Neural cell (in vitro differentiated cells): ENCODE results near the gene PDE2A. TPM values are rescaled to one million over a fixed set of nuclear protein-coding genes. Genes with fewer than 3 reads are reported as not detected.

Experiments used
- H2AFZ ChIP-seq: fragments of 200-600, 300-800 bp; sonication (generic), shearing (Covaris generic); 2 replicates; pipeline ENCODE4 v1.6.0; 2014; ENCODE audit warnings: low read depth, mild to moderate bottlenecking, antibody characterized with exemption, low read length, moderate library complexity
- H3F3A ChIP-seq: fragments of 200-600 bp; shearing (Covaris generic); 2 replicates; pipeline ENCODE4 v1.6.1; 2016; ENCODE audit warnings: mild to moderate bottlenecking, moderate library complexity, mixed read lengths, antibody characterized with exemption, low read length; ENCODE audit not compliant: insufficient read depth, poor library complexity, severe bottlenecking
- H3K27ac ChIP-seq: fragments of 200-600, 300-800 bp; sonication (generic), shearing (Covaris generic); 2 replicates; pipeline ENCODE4 v1.5.1; 2014; ENCODE audit warnings: mild to moderate bottlenecking, low read length, moderate library complexity
- H3K27me3 ChIP-seq: fragments of 300-800, 200-600 bp; sonication (generic), shearing (Covaris generic); 2 replicates; pipeline ENCODE4 v1.6.0; 2014; ENCODE audit warnings: mild to moderate bottlenecking, low read depth, low read length, moderate library complexity; ENCODE audit not compliant: insufficient read depth
- H3K36me3 ChIP-seq: fragments of 300-800, 200-600 bp; sonication (generic), shearing (Covaris generic); 2 replicates; pipeline ENCODE4 v1.5.1; 2014; ENCODE audit warnings: mild to moderate bottlenecking, antibody characterized with exemption, low read length, moderate library complexity; ENCODE audit not compliant: insufficient read depth
- H3K4me2 ChIP-seq: fragments of 300-800, 200-600 bp; sonication (generic), shearing (Covaris generic); 2 replicates; pipeline ENCODE4 v1.6.0; 2014; ENCODE audit warnings: mild to moderate bottlenecking, low read length
- H3K4me3 ChIP-seq: fragments of 300-800, 200-600 bp; sonication (generic), shearing (Covaris generic); 2 replicates; pipeline ENCODE4 v1.5.1; 2014; ENCODE audit warnings: mild to moderate bottlenecking, low read length, moderate library complexity
- H3K79me2 ChIP-seq: fragments of 200-600 bp; shearing (Covaris generic); replicated peaks from 2 replicates; pipeline ENCODE4 v1.6.0; 2014; ENCODE audit warnings: mild to moderate bottlenecking, low read length, moderate library complexity; ENCODE audit not compliant: insufficient read depth
- H3K9ac ChIP-seq: fragments of 300-800, 200-600 bp; sonication (generic), shearing (Covaris generic); 2 replicates; pipeline ENCODE4 v1.6.1; 2016; ENCODE audit warnings: mild to moderate bottlenecking, low read length, mixed read lengths
- H3K9me2 ChIP-seq: fragments of 200-600 bp; shearing (Covaris generic); 2 replicates; pipeline ENCODE4 v1.6.1; 2016; ENCODE audit warnings: mild to moderate bottlenecking, low read length, mixed read lengths; ENCODE audit not compliant: insufficient read depth
- H3K9me3 ChIP-seq: fragments of 200-600, 300-800 bp; sonication (generic), shearing (Covaris generic); 2 replicates; pipeline ENCODE4 v1.6.1; 2016; ENCODE audit warnings: mild to moderate bottlenecking, mixed run types, low read length, moderate library complexity, mixed read lengths
- H4K20me1 ChIP-seq: fragments of 200-600 bp; shearing (Covaris generic); 2 replicates; pipeline ENCODE4 v1.6.1; 2016; ENCODE audit warnings: mild to moderate bottlenecking, mixed run types; ENCODE audit not compliant: insufficient read depth
- EP300 ChIP-seq: fragments of 450-650 bp; conservative IDR thresholded peaks from 2 replicates; pipeline ENCODE4 v1.6.1; 2014; ENCODE audit warnings: antibody characterized with exemption, mild to moderate bottlenecking, moderate library complexity; ENCODE audit not compliant: poor library complexity, severe bottlenecking
- EZH2 ChIP-seq: fragments of 200-600, 300-800 bp; shearing (Covaris generic), sonication (generic); IDR thresholded peaks from 2 replicates; pipeline ENCODE4 v1.6.1; 2014; ENCODE audit warnings: antibody characterized with exemption, low read length, borderline replicate concordance, mild to moderate bottlenecking; ENCODE audit not compliant: insufficient read depth, poor library complexity, severe bottlenecking
- MXI1 ChIP-seq: fragments of 450-650 bp; conservative IDR thresholded peaks from 2 replicates; pipeline ENCODE4 v1.6.1; 2014; ENCODE audit warnings: antibody characterized with exemption, mild to moderate bottlenecking; ENCODE audit not compliant: poor library complexity, severe bottlenecking
- POLR2AphosphoS5 ChIP-seq: IDR thresholded peaks from 2 replicates; pipeline ENCODE4 v1.6.1; 2012
- RAD21 ChIP-seq: fragments of 450-650 bp; conservative IDR thresholded peaks from 2 replicates; pipeline ENCODE4 v1.6.1; 2014; ENCODE audit warnings: antibody characterized with exemption, mild to moderate bottlenecking, moderate library complexity
- SMC3 ChIP-seq: fragments of 450-650 bp; conservative IDR thresholded peaks from 2 replicates; pipeline ENCODE4 v1.6.1; 2014; ENCODE audit warnings: antibody characterized with exemption, mild to moderate bottlenecking, moderate library complexity; ENCODE audit not compliant: poor library complexity
- TAF1 ChIP-seq: IDR thresholded peaks from 2 replicates; pipeline ENCODE4 v1.6.1; 2012; ENCODE audit warnings: low read depth
- polyA plus RNA-seq: library from polyadenylated mRNA; depleted of rRNA; stranded (reverse); fragments of >200 nt; gene quantifications from 2 replicates; pipeline ENCODE4 v1.2.3, GENCODE V29; 2014
- TF ChIP-seq, protein P1 (sequence below): IDR thresholded peaks from 2 replicates; pipeline ENCODE4 v1.6.1; 2012; ENCODE audit warnings: borderline replicate concordance
- TF ChIP-seq, protein P2 (sequence below): fragments of 450-650 bp; IDR thresholded peaks from 2 replicates; pipeline ENCODE4 v1.5.1; 2014; ENCODE audit warnings: antibody characterized with exemption, mild to moderate bottlenecking, moderate library complexity; ENCODE audit not compliant: poor library complexity, severe bottlenecking

Gene PDE2A
- polyA plus RNA-seq, 1 donor from 2014 or later: 11.6 TPM

DNA sequence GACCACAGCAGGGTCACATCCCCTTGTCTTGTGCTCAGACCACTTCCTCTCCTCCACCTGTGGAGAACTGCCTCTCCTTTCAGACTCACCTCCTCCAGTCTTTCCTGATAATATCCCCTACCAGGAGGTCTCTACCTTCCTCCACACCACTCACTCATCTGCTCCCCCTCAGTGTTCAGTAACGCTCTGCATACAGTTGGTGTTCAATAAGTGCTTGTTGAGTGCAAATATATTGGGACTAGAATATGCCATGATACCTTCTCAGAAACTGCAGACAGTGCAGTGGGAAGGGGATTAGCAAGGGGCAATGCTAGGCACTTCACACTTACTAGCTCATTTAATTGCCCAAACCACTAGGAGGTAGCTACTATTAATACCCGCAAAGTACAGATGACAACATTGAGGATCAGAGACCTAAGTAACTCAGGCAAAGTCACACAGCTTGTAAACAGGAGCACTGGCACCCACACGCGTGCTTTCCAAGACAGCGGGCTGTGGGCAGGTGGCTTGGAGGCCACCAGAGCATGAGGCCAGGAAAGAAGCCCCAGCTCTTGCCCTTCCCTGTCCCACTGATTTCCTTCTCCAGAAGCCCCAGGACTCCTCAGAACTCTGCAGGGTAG, 8.1 kb upstream of the PDE2A start:
- Histone ChIP-seq H3F3A (no peaks in the 10 kb centered on the region), H4K20me1 (no peaks in the 10 kb centered on the region), H2AFZ (no peak overlapping the region), H3K27ac (no peak overlapping the region), H3K9me2 (no peaks in the 10 kb centered on the region), H3K9ac (no peak overlapping the region), H3K27me3 (peaks cover 11% of the 10 kb centered on the region), H3K36me3 (no peaks in the 10 kb centered on the region), H3K4me3 (no peak overlapping the region), H3K4me2 (no peak overlapping the region), H3K9me3 (no peaks in the 10 kb centered on the region), H3K79me2 (no peaks in the 10 kb centered on the region)
- TF ChIP-seq EZH2 (no peak), SMC3 (no peak), TAF1 (no peak), MXI1 (no peak), POLR2AphosphoS5 (no peak), EP300 (no peak), RAD21 (no peak)
- TF ChIP-seq, protein P1, sequence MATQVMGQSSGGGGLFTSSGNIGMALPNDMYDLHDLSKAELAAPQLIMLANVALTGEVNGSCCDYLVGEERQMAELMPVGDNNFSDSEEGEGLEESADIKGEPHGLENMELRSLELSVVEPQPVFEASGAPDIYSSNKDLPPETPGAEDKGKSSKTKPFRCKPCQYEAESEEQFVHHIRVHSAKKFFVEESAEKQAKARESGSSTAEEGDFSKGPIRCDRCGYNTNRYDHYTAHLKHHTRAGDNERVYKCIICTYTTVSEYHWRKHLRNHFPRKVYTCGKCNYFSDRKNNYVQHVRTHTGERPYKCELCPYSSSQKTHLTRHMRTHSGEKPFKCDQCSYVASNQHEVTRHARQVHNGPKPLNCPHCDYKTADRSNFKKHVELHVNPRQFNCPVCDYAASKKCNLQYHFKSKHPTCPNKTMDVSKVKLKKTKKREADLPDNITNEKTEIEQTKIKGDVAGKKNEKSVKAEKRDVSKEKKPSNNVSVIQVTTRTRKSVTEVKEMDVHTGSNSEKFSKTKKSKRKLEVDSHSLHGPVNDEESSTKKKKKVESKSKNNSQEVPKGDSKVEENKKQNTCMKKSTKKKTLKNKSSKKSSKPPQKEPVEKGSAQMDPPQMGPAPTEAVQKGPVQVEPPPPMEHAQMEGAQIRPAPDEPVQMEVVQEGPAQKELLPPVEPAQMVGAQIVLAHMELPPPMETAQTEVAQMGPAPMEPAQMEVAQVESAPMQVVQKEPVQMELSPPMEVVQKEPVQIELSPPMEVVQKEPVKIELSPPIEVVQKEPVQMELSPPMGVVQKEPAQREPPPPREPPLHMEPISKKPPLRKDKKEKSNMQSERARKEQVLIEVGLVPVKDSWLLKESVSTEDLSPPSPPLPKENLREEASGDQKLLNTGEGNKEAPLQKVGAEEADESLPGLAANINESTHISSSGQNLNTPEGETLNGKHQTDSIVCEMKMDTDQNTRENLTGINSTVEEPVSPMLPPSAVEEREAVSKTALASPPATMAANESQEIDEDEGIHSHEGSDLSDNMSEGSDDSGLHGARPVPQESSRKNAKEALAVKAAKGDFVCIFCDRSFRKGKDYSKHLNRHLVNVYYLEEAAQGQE: no peak
- TF ChIP-seq, protein P2, sequence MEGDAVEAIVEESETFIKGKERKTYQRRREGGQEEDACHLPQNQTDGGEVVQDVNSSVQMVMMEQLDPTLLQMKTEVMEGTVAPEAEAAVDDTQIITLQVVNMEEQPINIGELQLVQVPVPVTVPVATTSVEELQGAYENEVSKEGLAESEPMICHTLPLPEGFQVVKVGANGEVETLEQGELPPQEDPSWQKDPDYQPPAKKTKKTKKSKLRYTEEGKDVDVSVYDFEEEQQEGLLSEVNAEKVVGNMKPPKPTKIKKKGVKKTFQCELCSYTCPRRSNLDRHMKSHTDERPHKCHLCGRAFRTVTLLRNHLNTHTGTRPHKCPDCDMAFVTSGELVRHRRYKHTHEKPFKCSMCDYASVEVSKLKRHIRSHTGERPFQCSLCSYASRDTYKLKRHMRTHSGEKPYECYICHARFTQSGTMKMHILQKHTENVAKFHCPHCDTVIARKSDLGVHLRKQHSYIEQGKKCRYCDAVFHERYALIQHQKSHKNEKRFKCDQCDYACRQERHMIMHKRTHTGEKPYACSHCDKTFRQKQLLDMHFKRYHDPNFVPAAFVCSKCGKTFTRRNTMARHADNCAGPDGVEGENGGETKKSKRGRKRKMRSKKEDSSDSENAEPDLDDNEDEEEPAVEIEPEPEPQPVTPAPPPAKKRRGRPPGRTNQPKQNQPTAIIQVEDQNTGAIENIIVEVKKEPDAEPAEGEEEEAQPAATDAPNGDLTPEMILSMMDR: no peak

DNA sequence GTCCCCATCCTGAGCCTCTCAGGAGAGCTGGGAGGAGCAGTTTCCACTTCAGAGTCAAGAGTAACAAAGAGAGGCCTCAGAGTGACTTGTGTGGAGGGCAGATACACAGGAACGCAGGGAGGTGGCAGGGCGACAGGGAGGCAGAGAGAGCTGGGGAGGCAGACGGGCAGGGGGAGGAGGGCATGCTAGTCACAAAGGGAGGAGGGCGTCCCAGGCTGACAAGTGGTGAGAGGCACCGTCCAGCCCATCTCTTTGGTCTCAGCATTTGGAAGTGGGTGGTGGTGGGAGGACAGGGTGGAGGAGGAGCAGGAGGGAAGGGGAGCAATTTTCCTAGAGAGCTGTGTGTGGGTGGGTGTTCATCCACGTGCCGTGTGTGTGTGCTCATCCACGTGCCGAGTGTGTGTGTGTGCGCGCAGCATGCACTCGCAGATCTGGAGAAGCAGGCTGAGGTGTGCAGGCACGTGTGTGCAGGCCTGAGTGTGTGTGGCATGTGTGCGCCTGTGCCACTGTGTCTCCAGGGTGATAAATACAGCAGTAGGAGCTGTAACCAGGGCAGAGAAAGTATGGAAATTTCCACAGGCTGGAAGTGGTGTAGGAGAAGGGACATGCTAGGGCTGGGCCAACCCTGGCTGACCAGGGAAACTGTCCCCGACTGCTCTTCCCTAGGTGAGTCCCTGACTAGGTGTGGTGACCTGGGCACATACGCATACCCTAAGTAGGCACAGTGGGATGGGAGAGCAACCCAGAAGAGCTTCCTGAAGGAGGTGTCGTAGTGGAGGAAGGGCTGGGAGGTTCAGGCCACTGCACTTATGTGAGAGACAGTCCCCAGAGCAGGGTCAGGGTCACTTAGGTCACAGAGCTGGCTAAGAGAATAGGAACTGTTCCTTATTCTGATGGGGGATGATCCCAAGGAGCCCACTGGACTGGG, 7.3 kb upstream of the PDE2A start:
- H3K79me2 ChIP-seq: no peaks in the 10 kb centered on the region
- H4K20me1 ChIP-seq: no peaks in the 10 kb centered on the region
- no peak overlapping the region for H2AFZ ChIP-seq
- H3K27me3 ChIP-seq: peaks cover 20% of the 10 kb centered on the region
- no peak for TF ChIP-seq MXI1
- no peak for TF ChIP-seq SMC3
- TF ChIP-seq, protein P2: no peak
- no peaks in the 10 kb centered on the region for H3K9me2 ChIP-seq
- no peaks in the 10 kb centered on the region for H3K36me3 ChIP-seq
- H3K9me3 ChIP-seq: no peaks in the 10 kb centered on the region
- no peaks in the 10 kb centered on the region for H3F3A ChIP-seq
- H3K27ac ChIP-seq: no peak overlapping the region
- no peak overlapping the region for H3K9ac ChIP-seq
- H3K4me3 ChIP-seq: no peak overlapping the region
- no peak overlapping the region for H3K4me2 ChIP-seq
